ENCODE results near the gene CEP170. TPM values are rescaled to one million over a fixed set of nuclear protein-coding genes. Genes with fewer than 3 reads are reported as not detected.

CEP170 gene
- 51.1 TPM for total RNA-seq

DNA sequence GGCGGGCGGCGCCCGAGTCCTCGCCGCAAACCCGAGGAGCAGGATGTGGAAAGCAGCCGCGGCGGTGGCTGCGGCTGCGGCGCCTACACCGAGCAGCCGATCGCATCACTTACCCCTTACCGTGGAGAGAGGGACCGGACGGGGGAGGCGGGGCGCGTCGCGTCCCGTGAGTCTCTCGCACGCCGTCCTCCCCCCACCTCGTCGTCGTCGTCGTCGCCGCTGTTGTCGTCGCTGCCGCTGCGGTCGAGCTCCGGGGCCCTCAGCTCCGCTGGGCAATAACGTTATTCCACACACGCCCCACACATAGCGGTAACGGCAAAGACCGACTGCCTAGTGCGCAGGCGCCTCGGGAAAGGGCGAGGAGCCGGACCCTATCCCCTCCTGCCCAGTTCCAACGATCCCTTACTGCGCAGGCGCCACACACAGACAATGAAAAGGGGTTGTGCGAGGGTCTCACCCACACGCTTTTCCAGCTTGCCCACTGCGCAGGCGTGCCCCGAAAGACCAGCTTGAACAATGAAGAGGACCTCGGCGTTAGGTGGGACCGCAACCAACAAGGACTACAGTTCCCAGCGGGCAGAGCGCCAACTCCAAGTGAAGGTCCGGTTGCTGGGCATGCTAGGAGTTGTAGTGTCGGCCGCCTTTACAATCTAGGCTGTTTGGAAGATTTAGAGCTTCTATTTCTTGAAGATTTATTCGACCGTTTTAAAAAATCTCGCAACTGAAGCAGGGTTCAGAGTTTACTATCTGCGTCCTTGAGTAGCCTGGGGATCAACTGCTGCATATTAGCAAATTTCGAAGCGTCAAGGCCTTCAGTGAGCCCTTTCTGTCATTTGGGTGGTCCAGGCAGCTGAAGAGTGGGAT lies at the start of gene CEP170:
Gene CEP170 (minus strand): TSS at position 355 of the 864 bp plus-strand sequence. CDS start 30,001 bp downstream, outside the sequence.
- H3K27me3 ChIP-seq (ENCODE audit: control insufficient read depth in 3 of 3, insufficient read depth in 3 of 3, low read length in 3 of 3) = no peaks in the 10 kb centered on the region
- H3K27ac ChIP-seq (ENCODE audit: low read depth, low read length) = peak within 1 kb of the TSS; percentile 98
- H3K36me3 ChIP-seq (ENCODE audit: control insufficient read depth in 3 of 3, insufficient read depth in 3 of 3, low read length in 3 of 3) = no peaks in the 10 kb centered on the region
- H3K9ac ChIP-seq (ENCODE audit: low read depth in 1 of 3, low read length in 3 of 3) = peak within 1 kb of the TSS; percentile 92 to 100 (median 98)
- peaks cover 11 to 39% (median 15%) of the 10 kb centered on the region in 3 donors for H3K4me1 ChIP-seq (ENCODE audit: control insufficient read depth in 3 of 3, insufficient read depth in 3 of 3, low read length in 3 of 3)
- H3K4me3 ChIP-seq (ENCODE audit: low read length in 3 of 3) = peak within 1 kb of the TSS; percentile 98 to 99 (median 99)
- no peaks in the 10 kb centered on the region for H3K9me3 ChIP-seq (ENCODE audit: control insufficient read depth in 3 of 3, low read length in 3 of 3)

DNA sequence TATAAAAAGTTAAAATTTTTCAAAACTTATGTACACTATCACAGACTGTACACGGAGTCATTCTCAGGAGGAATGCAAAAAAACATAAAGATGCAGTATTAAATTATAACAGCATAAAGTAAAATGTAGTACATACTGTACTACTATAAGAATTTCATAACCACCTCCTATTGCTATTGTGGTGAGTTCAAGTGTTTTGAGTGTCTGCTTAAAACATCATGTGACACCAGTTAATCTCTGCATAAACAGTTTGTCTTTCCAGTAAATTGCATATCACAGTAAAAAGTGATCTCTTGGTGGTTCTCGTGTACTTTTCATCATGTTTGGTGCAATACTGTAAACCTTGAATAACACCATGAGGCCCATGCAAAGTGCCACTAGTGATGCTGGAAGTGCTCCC lies 46.0 kb upstream of the CEP170 start:
- H3K9me3 ChIP-seq (ENCODE audit: control insufficient read depth in 3 of 3, low read length in 3 of 3) = no peaks in the 10 kb centered on the region
- no peaks in the 10 kb centered on the region for H3K27me3 ChIP-seq (ENCODE audit: control insufficient read depth in 3 of 3, insufficient read depth in 3 of 3, low read length in 3 of 3)
- peaks cover 0 to 8% (median 6%) of the 10 kb centered on the region in 3 donors for H3K36me3 ChIP-seq (ENCODE audit: control insufficient read depth in 3 of 3, insufficient read depth in 3 of 3, low read length in 3 of 3)

DNA sequence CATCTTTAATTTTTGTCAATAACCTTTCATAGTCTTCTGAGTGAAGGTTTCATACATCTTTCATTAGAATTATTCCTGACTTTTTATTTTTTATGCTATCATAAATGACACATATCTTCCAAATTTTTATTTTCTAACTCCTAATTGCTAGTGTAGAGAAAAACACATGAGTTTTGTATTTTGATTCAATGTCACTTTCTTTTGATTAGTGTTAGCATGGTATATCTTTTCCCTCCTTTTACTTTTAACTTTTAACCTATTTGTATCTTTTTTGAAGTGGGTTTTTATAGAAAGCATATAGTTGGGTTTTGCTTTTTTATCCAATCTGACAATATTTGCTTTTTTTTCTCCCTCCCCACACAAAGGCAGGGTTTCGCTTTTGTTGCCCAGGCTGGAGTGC lies 44.0 kb upstream of the CEP170 start:
- Histone ChIP-seq H3K27ac (ENCODE audit: low read depth, low read length) (no peak overlapping the region), H3K27me3 (ENCODE audit: control insufficient read depth in 3 of 3, insufficient read depth in 3 of 3, low read length in 3 of 3) (no peaks in the 10 kb centered on the region), H3K9me3 (ENCODE audit: control insufficient read depth in 3 of 3, low read length in 3 of 3) (no peaks in the 10 kb centered on the region), H3K36me3 (ENCODE audit: control insufficient read depth in 3 of 3, insufficient read depth in 3 of 3, low read length in 3 of 3) (peaks cover 0 to 8% (median 6%) of the 10 kb centered on the region in 3 donors), H3K4me3 (ENCODE audit: low read length in 3 of 3) (no peak overlapping the region), H3K9ac (ENCODE audit: low read depth in 1 of 3, low read length in 3 of 3) (no peak overlapping the region), H3K4me1 (ENCODE audit: control insufficient read depth in 3 of 3, insufficient read depth in 3 of 3, low read length in 3 of 3) (no peaks in the 10 kb centered on the region)

More for the DNA sequence above, 46.0 kb upstream of the CEP170 start:
- Histone ChIP-seq H3K9ac (ENCODE audit: low read depth in 1 of 3, low read length in 3 of 3) (no peak overlapping the region), H3K27ac (ENCODE audit: low read depth, low read length) (no peak overlapping the region), H3K4me1 (ENCODE audit: control insufficient read depth in 3 of 3, insufficient read depth in 3 of 3, low read length in 3 of 3) (no peaks in the 10 kb centered on the region), H3K4me3 (ENCODE audit: low read length in 3 of 3) (no peak overlapping the region)

DNA sequence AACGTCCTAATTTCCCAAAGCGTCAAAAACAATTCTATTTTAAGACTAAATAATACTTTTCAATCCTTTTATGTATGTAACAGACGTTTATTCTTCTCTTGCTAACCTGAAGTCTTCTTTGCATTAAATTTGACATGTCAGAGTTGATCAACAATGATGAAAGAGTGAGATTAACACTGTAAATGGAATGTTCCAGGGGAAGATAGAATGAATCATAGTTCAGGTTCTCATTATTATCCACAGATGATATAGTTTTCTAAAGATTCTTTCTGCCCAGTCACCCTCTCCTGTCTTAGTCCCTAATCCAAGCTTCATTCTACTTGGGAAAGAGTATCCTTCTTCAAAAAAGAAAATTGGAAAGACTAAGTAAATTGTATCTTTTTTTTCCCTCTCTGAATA lies 39.6 kb upstream of the CEP170 start:
- Histone ChIP-seq H3K9ac (ENCODE audit: low read depth in 1 of 3, low read length in 3 of 3) (no peak overlapping the region), H3K27me3 (ENCODE audit: control insufficient read depth in 3 of 3, insufficient read depth in 3 of 3, low read length in 3 of 3) (no peaks in the 10 kb centered on the region), H3K27ac (ENCODE audit: low read depth, low read length) (no peak overlapping the region), H3K4me3 (ENCODE audit: low read length in 3 of 3) (no peak overlapping the region), H3K36me3 (ENCODE audit: control insufficient read depth in 3 of 3, insufficient read depth in 3 of 3, low read length in 3 of 3) (peaks cover 2 to 17% (median 10%) of the 10 kb centered on the region in 3 donors), H3K9me3 (ENCODE audit: control insufficient read depth in 3 of 3, low read length in 3 of 3) (no peaks in the 10 kb centered on the region), H3K4me1 (ENCODE audit: control insufficient read depth in 3 of 3, insufficient read depth in 3 of 3, low read length in 3 of 3) (no peaks in the 10 kb centered on the region)

DNA sequence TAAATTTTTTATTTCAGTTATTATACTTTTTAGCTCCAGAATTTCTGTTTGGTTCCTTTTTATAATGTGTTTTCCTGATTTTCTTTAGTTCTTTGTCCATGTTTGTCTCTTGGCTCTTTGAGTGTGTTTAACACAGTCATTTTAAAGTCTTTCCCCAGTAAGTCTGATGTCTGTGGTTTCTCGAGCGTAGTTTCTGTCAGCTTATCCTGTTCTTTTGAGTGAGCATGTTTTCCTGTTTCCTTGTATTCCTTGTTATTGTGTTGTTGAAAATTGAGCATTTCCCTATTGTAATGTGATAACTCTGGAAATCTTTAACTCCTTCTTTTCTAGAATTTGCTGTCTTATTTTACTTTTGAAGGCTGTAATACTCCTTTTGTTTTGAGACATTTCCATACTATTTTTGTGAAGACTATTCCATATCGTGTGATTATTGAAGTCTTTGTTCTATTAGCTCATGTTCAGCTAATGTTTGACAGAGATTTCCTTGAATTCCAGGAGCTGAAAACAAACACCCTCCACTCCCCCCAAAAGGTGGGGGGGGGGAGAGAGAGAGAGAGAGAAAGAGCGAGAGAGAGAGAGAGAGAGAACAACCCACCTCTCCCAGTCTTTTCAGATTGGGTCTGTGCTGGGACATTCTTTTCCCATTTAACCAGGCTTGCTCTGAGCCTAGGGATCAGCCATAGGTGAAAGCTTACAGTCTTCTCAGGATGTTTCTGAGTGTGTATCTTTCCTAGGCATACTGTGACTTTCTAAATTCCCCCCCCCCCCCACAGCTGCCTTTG lies 39.1 kb upstream of the CEP170 start:
- Histone ChIP-seq H3K27ac (ENCODE audit: low read depth, low read length) (no peak overlapping the region), H3K4me1 (ENCODE audit: control insufficient read depth in 3 of 3, insufficient read depth in 3 of 3, low read length in 3 of 3) (no peaks in the 10 kb centered on the region), H3K27me3 (ENCODE audit: control insufficient read depth in 3 of 3, insufficient read depth in 3 of 3, low read length in 3 of 3) (no peaks in the 10 kb centered on the region), H3K36me3 (ENCODE audit: control insufficient read depth in 3 of 3, insufficient read depth in 3 of 3, low read length in 3 of 3) (peaks cover 2 to 17% (median 10%) of the 10 kb centered on the region in 3 donors), H3K9me3 (ENCODE audit: control insufficient read depth in 3 of 3, low read length in 3 of 3) (no peaks in the 10 kb centered on the region), H3K9ac (ENCODE audit: low read depth in 1 of 3, low read length in 3 of 3) (no peak overlapping the region), H3K4me3 (ENCODE audit: low read length in 3 of 3) (no peak overlapping the region)

DNA sequence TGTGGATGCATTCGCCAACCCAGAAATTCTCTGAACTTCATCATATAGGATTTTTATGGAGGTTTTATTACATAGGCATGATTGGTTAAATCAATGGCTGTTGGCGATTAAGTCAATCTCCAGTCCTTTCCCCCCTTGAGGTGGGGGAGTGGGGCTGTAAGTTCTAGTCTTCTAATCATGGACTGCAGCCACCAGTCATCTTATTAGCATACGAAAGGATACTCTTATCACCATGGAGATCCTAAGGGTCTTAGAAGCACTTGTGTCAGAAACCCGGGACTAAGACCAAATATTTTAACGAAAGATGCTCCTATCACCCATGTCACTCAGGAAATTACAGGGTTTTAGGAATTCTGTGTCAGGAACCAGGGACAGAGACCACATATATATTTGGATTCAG lies 37.0 kb upstream of the CEP170 start:
- Histone ChIP-seq H3K36me3 (ENCODE audit: control insufficient read depth in 3 of 3, insufficient read depth in 3 of 3, low read length in 3 of 3) (peaks cover 2 to 14% (median 5%) of the 10 kb centered on the region in 3 donors), H3K9me3 (ENCODE audit: control insufficient read depth in 3 of 3, low read length in 3 of 3) (no peaks in the 10 kb centered on the region), H3K9ac (ENCODE audit: low read depth in 1 of 3, low read length in 3 of 3) (no peak overlapping the region), H3K27ac (ENCODE audit: low read depth, low read length) (no peak overlapping the region), H3K27me3 (ENCODE audit: control insufficient read depth in 3 of 3, insufficient read depth in 3 of 3, low read length in 3 of 3) (no peaks in the 10 kb centered on the region), H3K4me1 (ENCODE audit: control insufficient read depth in 3 of 3, insufficient read depth in 3 of 3, low read length in 3 of 3) (no peaks in the 10 kb centered on the region), H3K4me3 (ENCODE audit: low read length in 3 of 3) (no peak overlapping the region)

DNA sequence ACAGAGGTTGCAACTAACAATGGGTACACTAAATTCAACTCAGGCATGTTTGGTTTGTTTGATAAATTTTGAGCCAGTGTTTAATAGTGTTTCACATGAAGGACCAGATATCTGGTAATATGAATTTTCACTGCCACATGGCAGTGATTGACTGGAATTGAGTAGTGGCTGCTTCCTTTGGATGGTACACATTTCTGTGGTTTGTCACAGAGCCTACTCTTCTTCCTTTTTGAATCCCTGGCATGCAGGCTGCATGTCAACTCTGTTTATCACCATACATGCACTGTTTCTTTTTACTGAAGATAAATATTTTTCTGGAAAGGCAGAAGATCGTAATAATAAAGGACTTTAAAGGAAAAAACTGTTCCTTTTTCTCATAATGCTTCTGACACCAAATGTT lies 36.2 kb upstream of the CEP170 start:
- Histone ChIP-seq H3K9ac (ENCODE audit: low read depth in 1 of 3, low read length in 3 of 3) (no peak overlapping the region), H3K36me3 (ENCODE audit: control insufficient read depth in 3 of 3, insufficient read depth in 3 of 3, low read length in 3 of 3) (peaks cover 2 to 15% (median 8%) of the 10 kb centered on the region in 3 donors), H3K27me3 (ENCODE audit: control insufficient read depth in 3 of 3, insufficient read depth in 3 of 3, low read length in 3 of 3) (no peaks in the 10 kb centered on the region), H3K27ac (ENCODE audit: low read depth, low read length) (no peak overlapping the region), H3K4me1 (ENCODE audit: control insufficient read depth in 3 of 3, insufficient read depth in 3 of 3, low read length in 3 of 3) (no peaks in the 10 kb centered on the region), H3K4me3 (ENCODE audit: low read length in 3 of 3) (no peak overlapping the region), H3K9me3 (ENCODE audit: control insufficient read depth in 3 of 3, low read length in 3 of 3) (no peaks in the 10 kb centered on the region)

DNA sequence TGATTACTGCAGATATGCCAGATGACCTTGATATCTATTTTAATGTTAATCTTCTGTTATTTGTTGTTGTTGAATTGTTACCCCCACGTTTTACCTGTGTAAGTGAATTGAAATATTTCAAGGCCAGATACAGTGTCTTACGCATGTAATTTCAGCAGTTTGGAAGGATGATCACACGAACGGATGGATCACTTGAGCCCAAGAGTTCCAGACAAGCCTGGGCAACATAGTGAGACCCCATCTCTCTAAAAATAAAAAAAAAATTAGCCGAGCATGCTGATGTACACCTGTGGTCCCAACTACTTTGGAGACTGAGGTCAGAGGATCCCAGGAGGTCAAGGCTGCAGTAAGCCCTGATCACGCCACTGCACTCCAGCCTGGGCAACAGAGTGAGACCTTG lies 33.0 kb upstream of the CEP170 start:
- Histone ChIP-seq H3K9me3 (ENCODE audit: control insufficient read depth in 3 of 3, low read length in 3 of 3) (no peaks in the 10 kb centered on the region), H3K9ac (ENCODE audit: low read depth in 1 of 3, low read length in 3 of 3) (no peak overlapping the region), H3K27me3 (ENCODE audit: control insufficient read depth in 3 of 3, insufficient read depth in 3 of 3, low read length in 3 of 3) (no peaks in the 10 kb centered on the region), H3K4me1 (ENCODE audit: control insufficient read depth in 3 of 3, insufficient read depth in 3 of 3, low read length in 3 of 3) (no peaks in the 10 kb centered on the region), H3K4me3 (ENCODE audit: low read length in 3 of 3) (no peak overlapping the region), H3K27ac (ENCODE audit: low read depth, low read length) (peak overlapping the region; percentile 55), H3K36me3 (ENCODE audit: control insufficient read depth in 3 of 3, insufficient read depth in 3 of 3, low read length in 3 of 3) (peaks cover 0 to 18% (median 10%) of the 10 kb centered on the region in 3 donors)

DNA sequence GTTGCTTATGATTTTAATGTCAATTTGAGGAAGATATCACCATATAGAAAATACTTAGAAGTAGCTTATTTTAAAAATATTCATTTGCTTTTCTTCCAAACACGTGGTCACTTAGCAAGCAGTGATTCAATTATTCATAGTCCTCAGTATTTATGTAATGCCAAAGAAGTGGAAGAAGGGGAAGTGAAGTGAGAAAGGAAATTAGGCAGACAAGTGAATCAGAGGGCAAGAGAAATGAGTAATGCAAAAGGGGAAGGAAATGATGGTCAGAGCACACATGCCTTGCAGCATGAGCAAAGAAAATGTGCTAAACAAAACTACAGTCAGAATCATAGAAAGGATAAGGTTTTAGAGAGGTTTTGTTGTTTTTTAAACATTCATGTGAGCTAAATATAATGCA lies 32.6 kb upstream of the CEP170 start:
- Histone ChIP-seq H3K27ac (ENCODE audit: low read depth, low read length) (peak overlapping the region; percentile 55), H3K36me3 (ENCODE audit: control insufficient read depth in 3 of 3, insufficient read depth in 3 of 3, low read length in 3 of 3) (peaks cover 0 to 16% (median 10%) of the 10 kb centered on the region in 3 donors), H3K4me3 (ENCODE audit: low read length in 3 of 3) (no peak overlapping the region), H3K4me1 (ENCODE audit: control insufficient read depth in 3 of 3, insufficient read depth in 3 of 3, low read length in 3 of 3) (no peaks in the 10 kb centered on the region), H3K9ac (ENCODE audit: low read depth in 1 of 3, low read length in 3 of 3) (no peak overlapping the region), H3K27me3 (ENCODE audit: control insufficient read depth in 3 of 3, insufficient read depth in 3 of 3, low read length in 3 of 3) (no peaks in the 10 kb centered on the region), H3K9me3 (ENCODE audit: control insufficient read depth in 3 of 3, low read length in 3 of 3) (no peaks in the 10 kb centered on the region)

DNA sequence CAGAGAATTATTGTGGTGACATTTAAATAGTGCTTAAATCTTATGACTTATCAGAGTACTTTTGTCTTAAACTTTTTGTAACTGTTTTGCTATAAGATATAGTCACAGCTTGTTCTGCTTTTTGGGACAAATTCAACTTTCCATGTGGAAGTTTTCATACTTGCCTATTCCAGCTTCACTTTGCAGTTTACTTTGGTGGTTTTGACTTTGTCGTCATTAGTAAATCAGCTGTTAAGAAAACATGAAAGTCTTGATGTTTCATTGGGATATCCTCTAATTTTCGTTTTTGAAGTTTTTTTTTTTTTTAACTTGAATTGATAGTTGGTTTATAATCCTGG lies 32.0 kb upstream of the CEP170 start:
- Histone ChIP-seq H3K27ac (ENCODE audit: low read depth, low read length) (peak overlapping the region; percentile 53), H3K9ac (ENCODE audit: low read depth in 1 of 3, low read length in 3 of 3) (no peak overlapping the region), H3K9me3 (ENCODE audit: control insufficient read depth in 3 of 3, low read length in 3 of 3) (no peaks in the 10 kb centered on the region), H3K4me1 (ENCODE audit: control insufficient read depth in 3 of 3, insufficient read depth in 3 of 3, low read length in 3 of 3) (no peaks in the 10 kb centered on the region), H3K4me3 (ENCODE audit: low read length in 3 of 3) (no peak overlapping the region), H3K27me3 (ENCODE audit: control insufficient read depth in 3 of 3, insufficient read depth in 3 of 3, low read length in 3 of 3) (no peaks in the 10 kb centered on the region), H3K36me3 (ENCODE audit: control insufficient read depth in 3 of 3, insufficient read depth in 3 of 3, low read length in 3 of 3) (peaks cover 0 to 15% (median 10%) of the 10 kb centered on the region in 3 donors)
